Stimulated activated CD4-positive, alpha-beta T cell treated with anti-CD3 and anti-CD28 coated beads, Interleukin-15, amount 100 ng/mL, for 48 hours (primary cell): ENCODE results near the gene MNS1.
"Not testable (repeated sequence)": the region's sequence is repeated elsewhere in the genome, so short reads cannot be mapped to it uniquely, and the experiment has no call there.

Experiments used
- DNase-seq, 2 donors: peaks; one replicate each; pipeline ENCODE4 v3.0.0-alpha.2; 2020; ENCODE audit warnings: low read depth in 2 of 2

MNS1 gene

DNA sequence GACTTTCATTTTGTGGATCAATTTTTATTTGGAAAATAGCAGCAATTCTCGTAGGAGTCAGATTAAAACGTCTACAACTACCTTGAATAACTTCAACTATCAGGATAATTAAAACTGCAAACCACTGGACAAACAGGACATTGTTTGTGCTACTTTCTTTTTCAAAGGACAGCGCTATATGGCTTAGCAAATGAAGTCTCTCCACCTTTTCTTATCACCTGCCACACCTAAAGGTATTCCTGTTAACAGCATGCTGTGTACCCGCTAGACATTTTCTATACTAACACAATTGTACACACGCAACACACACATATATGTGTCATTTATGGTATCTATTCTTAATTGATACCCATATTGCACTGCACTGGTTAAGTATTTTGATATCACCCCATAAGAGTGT lies 19.2 kb downstream of the MNS1 start:
- DNase-seq: no peak

DNA sequence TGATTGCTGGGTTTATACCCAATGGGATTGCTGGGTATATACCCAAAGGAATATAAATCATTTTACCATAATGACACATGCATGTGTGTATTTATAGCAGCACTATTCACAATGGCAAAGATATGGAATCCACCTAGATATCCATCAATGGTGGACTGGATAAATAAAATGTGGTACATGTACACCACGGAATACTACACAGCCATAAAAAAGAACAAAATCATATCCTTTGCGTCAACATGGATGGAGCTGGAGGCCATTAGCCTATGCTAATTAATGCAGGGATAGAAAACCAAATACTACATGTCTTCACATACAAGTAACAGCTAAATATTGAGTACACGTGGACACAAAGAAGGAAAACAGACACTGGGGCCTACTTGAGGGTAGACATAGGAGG lies 22.6 kb downstream of the MNS1 start:
- DNase-seq: no peak

DNA sequence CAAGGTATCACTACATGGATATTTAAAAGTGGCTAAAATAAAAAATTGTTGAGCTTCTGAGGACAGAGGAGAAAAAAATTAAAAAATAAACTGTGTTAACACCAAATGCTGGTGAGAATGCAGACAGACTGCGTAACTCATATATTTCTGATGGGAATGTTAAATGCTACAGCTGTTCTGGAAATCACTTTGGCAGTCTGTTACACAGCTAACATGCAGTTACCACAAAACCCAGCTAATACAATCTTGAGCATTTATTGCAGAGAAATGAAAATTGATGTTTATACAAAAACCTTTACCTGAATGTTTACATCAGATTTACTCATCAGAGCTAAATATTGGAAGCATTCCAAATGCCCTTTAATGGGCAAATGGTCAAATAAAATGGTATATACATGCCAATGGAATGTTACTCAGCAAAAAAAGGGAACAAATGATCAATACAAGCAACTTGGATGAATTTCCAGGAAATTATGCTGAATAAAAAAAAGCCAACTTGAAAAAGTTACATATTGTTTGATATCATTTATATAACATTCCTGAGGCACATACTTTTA lies 24.6 kb downstream of the MNS1 start:
- no peak for DNase-seq

DNA sequence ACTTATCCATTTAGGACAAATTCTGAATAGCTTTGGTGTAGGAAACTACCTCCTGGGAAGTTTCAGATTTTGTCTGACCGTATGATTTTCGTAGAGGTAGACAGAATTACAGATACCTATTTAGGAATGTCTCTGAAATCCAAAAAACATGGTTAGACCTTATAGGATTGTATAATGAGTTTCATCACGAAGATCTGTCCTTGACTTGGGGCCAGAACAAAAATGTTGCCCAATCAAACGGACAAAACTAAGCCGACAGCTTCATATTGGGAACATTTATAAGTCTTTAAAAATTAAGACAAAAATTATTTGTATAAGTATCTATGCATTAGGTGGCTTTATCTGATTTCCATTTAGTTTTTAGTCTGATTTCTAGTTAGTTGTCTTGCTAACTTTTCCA lies 32.6 kb downstream of the MNS1 start:
- DNase-seq: no peak

DNA sequence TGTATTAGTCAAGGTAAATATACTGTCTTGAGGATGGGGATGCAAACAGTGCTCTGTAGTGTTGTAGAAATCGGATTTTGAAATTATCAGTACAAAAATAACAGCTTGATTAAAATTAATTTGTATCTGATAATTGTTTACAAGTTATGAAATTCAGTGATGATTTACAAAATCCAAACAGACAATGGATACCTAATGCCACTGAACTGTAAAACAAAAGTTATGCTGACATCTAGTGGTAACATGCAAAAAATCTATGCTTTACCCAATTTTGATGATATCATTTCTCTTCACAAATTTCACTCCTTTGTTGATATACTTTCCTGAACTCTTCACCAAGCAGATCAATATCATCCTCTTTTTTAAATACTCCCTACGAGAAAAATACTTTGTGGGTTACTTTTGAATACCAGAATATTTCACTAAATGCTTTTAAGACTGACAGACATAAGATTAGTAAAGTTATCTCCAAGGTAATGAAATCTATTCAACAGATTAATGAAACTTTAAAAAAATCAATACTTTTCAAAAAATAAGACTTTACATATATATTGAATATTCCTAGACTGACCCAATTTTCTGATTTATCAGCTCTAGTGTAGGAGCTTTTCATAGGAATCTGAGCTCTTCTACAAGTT lies 36.0 kb downstream of the MNS1 start:
- DNase-seq: no peak

DNA sequence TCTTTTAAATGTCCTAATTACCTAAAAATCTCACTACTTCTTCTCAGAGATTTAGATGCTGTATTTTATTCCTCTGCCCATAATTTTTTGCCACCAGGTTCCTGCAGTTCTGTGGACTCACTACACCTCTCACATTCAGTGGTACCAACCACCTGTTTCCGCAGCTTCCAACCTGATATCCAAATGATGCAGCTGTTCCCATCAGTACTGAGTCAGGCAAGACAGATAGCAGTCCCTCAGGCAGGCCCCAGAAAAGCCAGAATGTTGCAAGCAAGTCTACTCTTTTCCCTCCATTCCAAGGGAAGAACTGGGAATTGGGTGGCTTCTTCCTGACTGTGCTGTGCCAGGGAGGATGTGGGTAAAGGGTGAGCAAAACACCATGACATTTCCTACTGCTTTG lies 39.0 kb downstream of the MNS1 start:
- DNase-seq: no peak

DNA sequence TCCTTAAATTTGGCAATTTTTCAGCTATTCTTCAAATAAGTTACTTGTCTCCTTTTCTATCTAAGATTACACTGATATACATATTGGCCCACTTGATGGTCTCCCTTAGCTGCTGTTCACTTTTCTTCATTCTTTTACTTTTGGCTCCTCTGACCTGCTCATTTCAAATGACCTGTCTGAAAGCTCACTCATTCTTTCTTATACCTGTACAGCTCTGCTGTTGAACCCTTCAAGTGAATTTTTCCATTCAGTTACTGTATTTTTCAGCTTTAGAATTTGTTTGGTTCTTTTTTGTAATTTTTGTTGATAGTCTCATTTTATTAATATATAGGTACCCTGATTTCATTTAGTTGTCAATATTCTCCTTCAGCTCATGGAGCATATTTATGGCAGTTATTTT lies 39.7 kb downstream of the MNS1 start:
- DNase-seq: no peak

DNA sequence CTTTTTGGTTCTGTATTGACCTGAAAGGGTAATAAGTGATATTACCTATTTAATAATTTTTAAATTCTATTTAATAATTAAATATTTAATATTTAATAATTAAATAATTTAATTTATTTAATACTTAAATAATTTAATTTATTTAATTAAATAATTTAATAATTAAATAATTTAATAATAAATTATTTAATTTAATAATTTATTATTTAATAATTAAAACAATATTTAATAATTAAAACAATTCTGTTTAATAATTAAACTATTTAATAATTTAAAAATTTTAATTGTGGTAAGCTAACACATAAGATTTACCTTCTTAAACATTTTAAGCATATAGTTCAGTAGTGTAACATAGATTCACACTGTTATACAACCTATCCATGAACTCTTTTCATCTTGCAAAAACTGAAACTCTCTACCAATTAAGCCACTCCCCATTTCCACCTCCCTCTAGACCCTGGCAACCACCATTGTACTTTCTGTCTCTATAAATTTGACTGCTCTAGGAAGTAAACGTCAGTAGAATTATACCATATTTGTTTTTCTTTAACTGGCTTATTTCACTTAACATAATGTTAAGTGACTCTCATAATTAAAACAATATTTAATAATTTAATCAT lies 51.7 kb downstream of the MNS1 start:
- DNase-seq: not testable (repeated sequence)

DNA sequence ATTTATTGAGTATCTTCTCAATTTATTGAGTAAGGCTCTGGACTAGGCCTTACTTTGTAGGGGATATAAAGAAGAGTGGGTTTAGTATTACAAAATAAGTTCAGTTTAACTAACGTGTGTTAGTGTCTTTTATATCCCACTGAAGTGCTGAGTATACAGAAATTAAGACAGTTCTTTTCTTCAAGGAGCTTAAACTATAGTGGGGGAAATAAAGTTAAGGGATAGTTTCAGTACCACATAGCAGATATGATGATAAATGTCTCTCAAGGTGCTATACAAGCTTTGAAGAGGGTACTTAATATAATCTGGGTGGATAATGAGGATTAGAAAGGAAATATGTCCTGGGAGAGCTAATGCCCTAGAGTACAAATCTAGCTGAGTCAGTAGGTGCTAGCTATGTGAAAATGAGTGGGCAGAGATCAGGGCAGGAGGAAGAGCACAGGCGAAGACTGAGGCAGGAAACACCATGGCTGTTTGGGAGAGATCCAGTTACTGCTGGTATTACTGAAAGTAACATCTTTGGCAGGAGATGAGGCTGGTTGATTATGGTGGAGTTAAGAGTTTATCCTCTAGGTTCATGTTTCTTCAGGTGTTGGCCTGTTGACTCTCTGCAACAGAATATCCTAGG lies 53.7 kb downstream of the MNS1 start:
- no peak for DNase-seq

DNA sequence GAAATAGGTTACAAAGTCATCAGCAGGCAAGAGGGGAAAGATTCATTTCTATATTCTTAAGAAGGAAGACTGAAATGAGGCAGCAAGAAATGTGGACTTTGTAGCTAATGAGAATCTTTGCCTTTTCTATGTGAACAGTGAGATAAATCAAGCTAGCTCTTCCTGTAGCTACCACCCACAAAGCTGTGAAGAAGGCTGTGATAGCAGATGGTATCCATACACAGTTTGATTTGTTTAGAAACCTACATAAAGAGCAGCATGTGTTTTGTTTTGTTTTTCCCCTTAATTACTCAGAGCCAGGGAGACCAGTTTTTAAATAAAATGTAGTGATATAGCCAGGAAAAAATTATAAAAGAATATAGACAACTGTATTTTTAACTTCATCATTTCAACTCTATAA lies 54.2 kb downstream of the MNS1 start:
- no peak for DNase-seq

DNA sequence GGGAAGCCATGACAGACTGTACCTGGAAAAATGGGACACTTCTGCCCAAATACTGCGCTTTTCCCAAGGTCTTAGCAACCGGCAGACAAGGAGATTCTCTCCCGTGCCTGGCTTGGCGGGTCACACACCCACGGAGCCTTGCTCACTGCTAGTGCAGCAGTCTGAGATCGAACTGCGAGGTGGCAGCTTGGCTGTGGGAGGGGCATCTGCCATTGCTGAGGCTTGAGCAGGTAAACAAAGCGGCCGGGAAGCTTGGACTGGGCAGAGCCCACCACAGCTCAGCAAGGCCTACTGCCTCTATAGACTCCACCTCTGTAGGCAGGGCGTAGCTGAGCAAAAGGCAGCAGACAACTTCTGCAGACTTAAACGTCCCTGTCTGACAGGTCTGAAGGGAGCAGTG lies 65.7 kb downstream of the MNS1 start:
- DNase-seq: not testable (repeated sequence)

DNA sequence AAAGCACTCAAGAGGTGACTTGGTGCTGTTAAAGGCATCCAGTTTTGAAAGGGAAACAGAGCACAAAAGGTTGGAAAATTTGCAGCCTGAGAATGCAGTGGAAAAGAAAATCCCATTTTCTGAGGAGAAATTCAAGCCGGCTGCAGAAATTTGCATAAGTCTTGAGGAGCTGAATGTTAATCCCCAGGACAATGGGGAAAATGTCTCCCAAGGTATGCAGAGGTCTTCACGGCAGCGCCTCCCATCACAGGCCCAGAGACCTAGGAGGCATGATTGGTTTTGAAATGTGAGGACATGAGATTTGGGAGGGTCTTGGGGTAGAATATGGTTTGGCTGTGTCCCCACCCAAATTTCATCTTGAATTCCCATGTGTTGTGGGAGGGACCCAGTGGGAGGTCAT lies 67.6 kb downstream of the MNS1 start:
- DNase-seq: not testable (repeated sequence)

DNA sequence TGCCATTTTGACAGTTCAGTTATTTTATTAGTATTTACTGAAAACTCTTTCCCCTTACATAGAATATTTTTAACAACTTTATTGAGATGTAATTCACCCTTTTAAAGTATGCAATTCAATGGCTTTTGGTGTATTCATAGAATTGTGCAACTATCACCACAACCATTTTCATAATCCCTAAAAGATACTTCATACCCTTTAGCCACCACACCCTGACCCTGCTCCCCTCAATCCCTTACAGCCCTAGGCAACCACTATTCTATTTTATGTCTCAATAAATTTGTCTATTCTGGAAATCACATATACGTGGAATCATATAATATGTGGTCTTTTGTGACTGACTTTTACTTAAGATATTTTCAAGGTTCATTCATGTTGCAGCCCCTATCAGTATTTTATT lies 70.0 kb downstream of the MNS1 start:
- no peak for DNase-seq

DNA sequence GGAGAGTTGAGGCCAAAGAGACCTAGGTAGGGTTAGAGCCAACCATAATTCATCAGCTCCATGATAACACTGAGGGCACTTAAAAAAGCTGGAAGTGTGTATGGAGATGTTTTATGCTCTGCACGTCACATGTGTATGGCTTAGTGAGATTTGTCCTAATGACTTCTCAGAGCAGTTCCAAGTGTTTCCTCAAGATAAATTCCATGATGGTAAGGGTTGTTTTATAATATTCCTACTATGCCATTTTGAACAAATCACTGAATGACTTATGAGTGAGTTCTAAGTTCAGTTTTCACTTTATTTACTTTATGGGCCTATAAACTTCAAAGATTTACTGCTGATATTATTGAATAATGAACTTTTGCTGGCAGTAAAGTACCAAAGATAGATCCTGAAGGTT lies 71.7 kb downstream of the MNS1 start:
- DNase-seq: no peak

DNA sequence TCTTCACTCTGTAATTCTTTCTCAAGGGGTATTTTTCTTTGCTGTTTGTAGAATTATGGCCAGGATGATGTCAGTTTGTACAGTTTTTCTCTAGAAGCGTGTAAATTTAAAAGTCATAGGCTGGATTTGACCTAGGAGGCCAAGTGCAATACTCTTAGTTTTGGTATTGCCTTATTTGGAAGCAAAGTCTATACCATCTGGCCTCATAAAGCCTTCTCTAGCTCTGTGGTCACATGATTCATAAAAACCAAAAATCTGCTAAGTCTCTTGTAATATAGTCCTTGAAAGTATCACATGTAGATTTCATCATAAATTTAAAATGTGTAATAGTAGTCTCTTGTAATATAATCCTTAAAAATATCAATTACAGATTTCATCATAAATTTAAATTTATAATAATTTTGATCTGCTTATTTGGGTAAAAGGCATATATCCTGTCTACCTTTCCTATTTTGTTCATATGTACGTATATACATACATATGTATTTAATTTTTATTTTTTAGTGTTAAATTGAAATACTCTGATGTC lies 74.1 kb downstream of the MNS1 start:
- DNase-seq: no peak

DNA sequence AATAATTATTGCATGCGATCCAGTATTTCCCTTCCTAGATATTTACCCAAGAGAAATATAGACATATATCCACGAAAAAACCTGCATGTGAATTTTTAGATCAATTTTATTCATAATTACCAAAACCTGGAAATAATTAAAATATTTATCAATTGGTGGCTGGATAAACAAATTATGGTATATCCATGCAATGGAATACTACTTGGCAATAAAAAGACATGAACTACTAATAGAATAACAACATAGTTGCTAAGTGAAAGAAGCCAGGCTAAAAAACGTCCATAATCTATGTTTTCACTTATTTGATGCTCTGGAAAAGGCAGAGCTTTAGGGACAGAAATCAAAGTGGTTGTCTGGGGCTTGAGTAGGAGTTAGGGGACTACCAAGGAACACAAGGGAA lies 79.0 kb downstream of the MNS1 start:
- no peak for DNase-seq

DNA sequence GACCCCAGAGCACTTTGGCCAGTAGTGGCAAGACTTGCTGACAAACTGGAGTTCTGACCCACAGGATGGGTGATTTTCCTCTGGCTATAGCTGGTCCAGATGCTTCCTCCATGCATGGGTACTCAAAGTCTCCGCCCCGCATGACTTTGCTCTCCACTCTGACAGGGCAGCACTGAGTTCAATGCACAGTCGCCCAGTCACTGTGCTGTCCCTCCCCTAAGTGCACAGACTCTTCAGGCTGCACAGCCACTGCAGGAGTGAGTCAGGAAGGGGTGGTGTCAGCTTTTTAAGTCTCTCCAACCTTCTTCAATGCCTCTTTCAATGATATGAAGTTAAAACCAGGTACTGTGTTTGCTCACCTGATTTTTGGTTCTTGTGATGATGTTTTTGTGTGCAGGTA lies 81.9 kb downstream of the MNS1 start:
- DNase-seq: no peak
